AG09319 (cell line): ENCODE data around the gene ANO3.

Source experiments
- DNase-seq: peaks from one replicate; pipeline ENCODE4 v3.0.0-alpha.2; 2010; ENCODE audit warnings: low read depth; ENCODE audit errors: extremely low read depth
- TF ChIP-seq, protein P1 (sequence below): IDR thresholded peaks from 2 replicates; pipeline ENCODE4 v1.5.1; 2011; ENCODE audit warnings: low read depth, mild to moderate bottlenecking, inconsistent platforms, low read length, moderate library complexity

Gene ANO3

DNA sequence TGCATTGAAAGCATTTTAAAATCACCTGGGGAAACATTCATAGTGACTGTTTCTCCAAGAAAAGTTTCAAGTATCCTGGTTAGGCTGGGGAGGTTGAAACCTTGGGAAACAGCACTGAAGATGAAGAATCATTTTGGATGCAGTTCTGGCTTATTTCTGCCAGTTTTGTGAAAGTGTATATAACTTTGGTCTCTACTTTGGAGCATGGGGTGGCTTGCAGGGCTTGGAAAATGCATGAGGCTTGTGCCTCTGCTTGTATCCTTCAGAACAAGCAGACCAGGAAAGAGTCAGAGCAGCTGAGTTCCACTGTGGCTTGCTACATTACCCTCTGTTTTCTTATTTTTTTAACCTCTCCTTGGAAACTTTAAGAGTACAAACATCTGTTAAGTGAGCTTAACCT, 370.5 kb downstream of the ANO3 start:
- TF ChIP-seq, protein P1, sequence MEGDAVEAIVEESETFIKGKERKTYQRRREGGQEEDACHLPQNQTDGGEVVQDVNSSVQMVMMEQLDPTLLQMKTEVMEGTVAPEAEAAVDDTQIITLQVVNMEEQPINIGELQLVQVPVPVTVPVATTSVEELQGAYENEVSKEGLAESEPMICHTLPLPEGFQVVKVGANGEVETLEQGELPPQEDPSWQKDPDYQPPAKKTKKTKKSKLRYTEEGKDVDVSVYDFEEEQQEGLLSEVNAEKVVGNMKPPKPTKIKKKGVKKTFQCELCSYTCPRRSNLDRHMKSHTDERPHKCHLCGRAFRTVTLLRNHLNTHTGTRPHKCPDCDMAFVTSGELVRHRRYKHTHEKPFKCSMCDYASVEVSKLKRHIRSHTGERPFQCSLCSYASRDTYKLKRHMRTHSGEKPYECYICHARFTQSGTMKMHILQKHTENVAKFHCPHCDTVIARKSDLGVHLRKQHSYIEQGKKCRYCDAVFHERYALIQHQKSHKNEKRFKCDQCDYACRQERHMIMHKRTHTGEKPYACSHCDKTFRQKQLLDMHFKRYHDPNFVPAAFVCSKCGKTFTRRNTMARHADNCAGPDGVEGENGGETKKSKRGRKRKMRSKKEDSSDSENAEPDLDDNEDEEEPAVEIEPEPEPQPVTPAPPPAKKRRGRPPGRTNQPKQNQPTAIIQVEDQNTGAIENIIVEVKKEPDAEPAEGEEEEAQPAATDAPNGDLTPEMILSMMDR = no peak
- DNase-seq = no peak

DNA sequence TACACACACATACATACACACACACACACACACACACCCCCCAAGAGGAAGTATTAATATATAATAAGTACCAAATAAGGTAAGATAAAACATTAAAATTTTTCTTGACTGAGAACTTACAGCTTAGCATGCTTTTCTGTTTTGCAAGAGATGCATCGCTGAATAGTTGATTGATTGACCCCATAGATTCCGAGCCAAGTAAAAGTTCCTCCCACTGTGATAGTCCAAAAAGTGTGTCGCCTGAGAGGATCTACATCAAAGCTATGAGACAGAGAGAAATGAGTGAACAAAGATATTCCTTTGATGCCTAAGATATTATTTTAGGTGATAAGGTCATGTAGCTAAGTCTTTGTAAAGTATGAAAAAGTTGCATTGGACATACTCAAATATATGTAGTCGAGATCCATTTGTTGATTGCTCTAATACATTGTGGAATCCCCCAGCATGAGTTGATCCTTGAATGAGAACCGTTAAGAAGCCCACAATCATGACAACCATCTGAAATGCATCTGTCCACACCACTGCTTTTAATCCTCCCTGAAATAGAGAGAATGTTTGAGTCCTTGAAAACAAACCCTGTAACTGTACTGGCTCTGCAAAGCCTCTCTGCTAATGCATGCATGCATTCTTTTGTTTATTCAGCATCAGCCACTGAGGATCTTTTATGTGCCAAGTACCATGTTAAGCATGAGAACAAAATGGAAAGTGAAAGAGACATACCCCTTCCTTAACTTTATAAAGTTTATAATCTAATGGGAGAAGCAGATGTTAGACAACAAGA, 371.7 kb downstream of the ANO3 start:
- no peak for DNase-seq

DNA sequence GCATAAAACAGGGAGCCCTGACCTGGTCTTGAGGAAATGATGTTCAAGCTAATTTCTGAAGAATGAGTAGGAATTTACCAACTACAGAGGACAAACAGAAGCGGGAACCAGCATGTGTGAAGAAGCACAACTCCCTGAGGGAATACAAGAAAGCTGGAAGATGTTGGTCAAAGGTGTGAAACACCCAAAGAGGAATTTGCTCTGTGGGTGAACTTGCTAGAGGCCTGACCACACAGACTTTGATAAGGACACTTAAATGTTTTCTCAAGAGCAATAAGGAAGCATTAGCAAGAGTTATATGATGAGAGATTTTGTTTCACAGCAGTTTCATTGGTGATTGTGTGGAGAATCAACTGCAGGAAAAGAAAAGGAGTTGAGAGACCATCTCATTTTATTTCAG, 372.3 kb downstream of the ANO3 start:
- DNase-seq = no peak
- TF ChIP-seq, protein P1 = no peak

More for the DNA sequence above, 371.7 kb downstream of the ANO3 start:
- TF ChIP-seq, protein P1 = no peak

DNA sequence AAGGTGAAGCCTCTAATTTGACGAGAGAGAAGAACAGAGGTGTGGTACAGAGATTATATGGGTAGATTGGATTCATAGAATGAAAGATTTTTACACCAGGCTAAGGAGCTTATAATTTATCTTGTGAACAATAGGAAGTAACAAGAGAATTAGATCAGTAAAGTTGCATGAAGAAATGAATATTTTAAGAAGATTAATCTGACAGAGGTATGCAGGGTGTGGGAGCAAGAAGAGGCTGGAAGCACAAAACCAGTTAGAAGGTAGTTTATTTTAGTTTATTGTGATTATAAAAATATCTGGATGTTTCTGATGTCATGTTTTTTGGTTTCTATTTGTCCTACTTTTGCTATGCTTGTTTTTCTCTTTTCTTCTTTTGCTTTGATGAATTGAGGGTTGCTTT, 374.3 kb downstream of the ANO3 start:
- TF ChIP-seq, protein P1 = no peak
- no peak for DNase-seq

GRCh38 chr11:26708736-26709456, 377.0 kb downstream of the ANO3 start:
- TF ChIP-seq, protein P1 = no peak
- no peak for DNase-seq

DNA sequence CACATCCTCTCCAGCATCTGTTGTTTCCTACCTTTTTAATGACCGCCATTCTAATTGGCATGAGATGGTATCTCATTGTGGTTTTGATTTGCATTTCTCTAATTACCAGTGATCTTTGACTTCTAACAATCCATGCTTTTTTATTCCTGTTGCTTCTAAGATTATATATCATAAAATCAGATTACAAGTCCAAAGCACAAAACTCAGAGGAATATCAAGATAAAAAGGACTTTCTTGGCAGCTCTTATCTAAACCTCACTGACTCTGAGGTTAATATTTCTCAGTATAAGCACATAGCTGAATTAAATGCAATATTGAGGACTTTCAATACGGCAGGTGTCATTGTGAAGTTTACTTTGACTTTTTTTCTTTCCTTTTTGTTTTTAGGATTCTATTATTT, 378.6 kb downstream of the ANO3 start:
- TF ChIP-seq, protein P1 = no peak
- no peak for DNase-seq

- TF ChIP-seq, protein P1 = no peak
- DNase-seq = no peak
These were observed 380.6 kb downstream of the ANO3 start for GRCh38 chr11:26712497-26712896.
